PC-3 (cell line): ENCODE data around the gene MXI1. TPM values are rescaled to one million over a fixed set of nuclear protein-coding genes. Genes with fewer than 3 reads are reported as not detected.
"Not testable (repeated sequence)": the region's sequence is repeated elsewhere in the genome, so short reads cannot be mapped to it uniquely, and the experiment has no call there.

Experiments
- ATAC-seq: fragments of 200-7000 bp; cut with Tn5 transposase; 2 replicates; pipeline ENCODE4 v1.9.1; 2020; ENCODE audit warnings: mild to moderate bottlenecking, moderate library complexity
- BruUV-seq: library from RNA; stranded (reverse); fragments of 400-500 nt; replicated peaks from 2 replicates; lab custom pipeline; 2021; lab: Mats Ljungman, UMichigan
- CTCF ChIA-PET: fragments of 300-600 bp; sonication (Branson Sonifier 250); formaldehyde crosslinking; loops from one replicate; lab custom pipeline; 2022; ENCODE audit warnings: antibody characterized with exemption; lab: Charles Lee
- POLR2A ChIA-PET: fragments of 300-600 bp; sonication (Branson Sonifier 250); formaldehyde crosslinking; loops from one replicate; lab custom pipeline; 2022; ENCODE audit warnings: antibody characterized with exemption; ENCODE audit not compliant: unreplicated experiment; lab: Charles Lee
- DNase-seq: peaks from one replicate; pipeline ENCODE4 v3.0.0-alpha.2; 2015
- H2AFZ ChIP-seq: fragments of 300-600 bp; sonication (generic); 2 replicates; pipeline ENCODE4 v1.6.0; 2016; ENCODE audit warnings: antibody characterized with exemption, low read length
- H3F3A ChIP-seq: fragments of 300-600 bp; sonication (generic); one replicate; pipeline ENCODE4 v1.6.0; 2017; ENCODE audit warnings: antibody characterized with exemption, low read length, control low read depth, mild to moderate bottlenecking; ENCODE audit not compliant: unreplicated experiment
- H3K27ac ChIP-seq: fragments of 300-600 bp; sonication (generic); 2 replicates; pipeline ENCODE4 v1.5.1; 2016; ENCODE audit warnings: mild to moderate bottlenecking, low read length
- H3K27me3 ChIP-seq: fragments of 300-600 bp; sonication (generic); 2 replicates; pipeline ENCODE4 v1.6.1; 2016; ENCODE audit warnings: low read length, mixed read lengths
- H3K36me3 ChIP-seq: fragments of 300-600 bp; sonication (generic); 2 replicates; pipeline ENCODE4 v1.6.1; 2016; ENCODE audit warnings: low read depth, mixed run types, low read length, mixed read lengths
- H3K4me1 ChIP-seq: fragments of 300-600 bp; sonication (generic); 2 replicates; pipeline ENCODE4 v1.5.1; 2016; ENCODE audit warnings: low read length; ENCODE audit not compliant: insufficient read depth
- H3K4me2 ChIP-seq: fragments of 300-600 bp; sonication (generic); 2 replicates; pipeline ENCODE4 v1.6.0; 2016; ENCODE audit warnings: low read length
- H3K4me3 ChIP-seq: fragments of 300-600 bp; sonication (generic); 2 replicates; pipeline ENCODE4 v1.5.1; 2016; ENCODE audit warnings: mild to moderate bottlenecking, low read length, mixed read lengths
- H3K79me2 ChIP-seq: fragments of 300-600 bp; sonication (generic); 2 replicates; pipeline ENCODE4 v1.6.1; 2017; ENCODE audit warnings: low read length, mixed read lengths
- H3K9ac ChIP-seq: fragments of 300-600 bp; sonication (generic); 2 replicates; pipeline ENCODE4 v1.6.0; 2016; ENCODE audit warnings: mild to moderate bottlenecking, low read length
- H3K9me2 ChIP-seq: fragments of 300-600 bp; sonication (generic); replicated peaks from 2 replicates; pipeline ENCODE4 v1.6.1; 2016; ENCODE audit warnings: mixed run types, low read length, mixed read lengths
- H3K9me3 ChIP-seq: fragments of 300-600 bp; sonication (generic); 2 replicates; pipeline ENCODE4 v1.6.1; 2016; ENCODE audit warnings: low read length, mixed read lengths
- H4K20me1 ChIP-seq: fragments of 300-600 bp; sonication (generic); 2 replicates; pipeline ENCODE4 v1.6.1; 2016; ENCODE audit warnings: low read length, mixed read lengths
- EZH2 ChIP-seq: fragments of 300-600 bp; sonication (generic); IDR thresholded peaks from one replicate; pipeline ENCODE4 v1.6.1; 2017; ENCODE audit warnings: antibody characterized with exemption, mild to moderate bottlenecking, low read length; ENCODE audit not compliant: unreplicated experiment
- EZH2phosphoT487 ChIP-seq: fragments of 300-600 bp; sonication (generic); IDR thresholded peaks from 2 replicates; pipeline ENCODE4 v1.6.1; 2018; ENCODE audit warnings: mild to moderate bottlenecking, antibody characterized with exemption, low read length, borderline replicate concordance
- intact Hi-C: fragments of 100-400 bp; cut with micrococcal nuclease; formaldehyde crosslinking; loops from 2 replicates; pipeline ENCODE4 v1.9.0; 2023
- total RNA-seq: library from RNA; depleted of rRNA; stranded (reverse); fragments of >200 nt; gene quantifications from 2 replicates; pipeline ENCODE4 v1.2.3, GENCODE V29; 2014
- TF ChIP-seq, protein P1 (sequence below): fragments of 300-600 bp; sonication (generic); conservative IDR thresholded peaks from 2 replicates; pipeline ENCODE4 v1.5.1; 2017; ENCODE audit warnings: antibody characterized with exemption, low read depth, mild to moderate bottlenecking, low read length

The MXI1 gene
- total RNA-seq, 1 experiment from 2014 or later = 18.0 TPM

DNA sequence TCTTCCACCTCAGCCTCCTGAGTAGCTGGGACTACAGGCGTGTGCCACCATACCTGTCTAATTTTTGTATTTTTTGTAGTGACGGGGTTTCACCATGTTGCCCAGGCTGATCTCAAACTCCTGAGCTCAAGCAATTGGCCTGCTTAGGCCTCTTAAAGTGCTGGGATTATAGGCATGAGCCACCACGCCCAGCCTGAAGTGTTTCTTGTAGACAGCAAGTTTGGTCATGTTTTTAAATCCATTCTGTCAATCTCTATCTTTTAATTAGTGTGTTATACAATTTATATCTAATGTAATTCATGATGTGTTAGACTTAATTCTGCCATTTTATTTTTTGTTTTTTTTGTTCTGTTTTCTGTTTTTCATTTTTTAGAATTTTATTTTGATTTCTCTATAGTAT is 17.2 kb upstream of the MXI1 start:
- H3K9me3 ChIP-seq = no peaks in the 10 kb centered on the region
- H3F3A ChIP-seq = no peaks in the 10 kb centered on the region
- no peak overlapping the region for H3K4me2 ChIP-seq
- no peaks in the 10 kb centered on the region for H3K36me3 ChIP-seq
- ChIA-PET CTCF (no interaction called here), POLR2A (interaction anchor here (0.6 kb wide), 1 partner anchor 17 kb away, joined by 3 read pairs; no protein-coding TSS in a partner anchor)
- DNase-seq (no peak), ATAC-seq (no peak)
- TF ChIP-seq EZH2phosphoT487 = no peak
- TF ChIP-seq EZH2 = no peak
- TF ChIP-seq, protein P1, sequence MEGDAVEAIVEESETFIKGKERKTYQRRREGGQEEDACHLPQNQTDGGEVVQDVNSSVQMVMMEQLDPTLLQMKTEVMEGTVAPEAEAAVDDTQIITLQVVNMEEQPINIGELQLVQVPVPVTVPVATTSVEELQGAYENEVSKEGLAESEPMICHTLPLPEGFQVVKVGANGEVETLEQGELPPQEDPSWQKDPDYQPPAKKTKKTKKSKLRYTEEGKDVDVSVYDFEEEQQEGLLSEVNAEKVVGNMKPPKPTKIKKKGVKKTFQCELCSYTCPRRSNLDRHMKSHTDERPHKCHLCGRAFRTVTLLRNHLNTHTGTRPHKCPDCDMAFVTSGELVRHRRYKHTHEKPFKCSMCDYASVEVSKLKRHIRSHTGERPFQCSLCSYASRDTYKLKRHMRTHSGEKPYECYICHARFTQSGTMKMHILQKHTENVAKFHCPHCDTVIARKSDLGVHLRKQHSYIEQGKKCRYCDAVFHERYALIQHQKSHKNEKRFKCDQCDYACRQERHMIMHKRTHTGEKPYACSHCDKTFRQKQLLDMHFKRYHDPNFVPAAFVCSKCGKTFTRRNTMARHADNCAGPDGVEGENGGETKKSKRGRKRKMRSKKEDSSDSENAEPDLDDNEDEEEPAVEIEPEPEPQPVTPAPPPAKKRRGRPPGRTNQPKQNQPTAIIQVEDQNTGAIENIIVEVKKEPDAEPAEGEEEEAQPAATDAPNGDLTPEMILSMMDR = no peak
- no peaks in the 10 kb centered on the region for H3K9me2 ChIP-seq
- H4K20me1 ChIP-seq = no peaks in the 10 kb centered on the region
- H3K79me2 ChIP-seq = no peaks in the 10 kb centered on the region
- BruUV-seq = no TSS peak
- H2AFZ ChIP-seq = no peak overlapping the region
- intact Hi-C loops = no loop called here
- no peak overlapping the region for H3K4me3 ChIP-seq
- H3K27ac ChIP-seq = no peak overlapping the region
- no peak overlapping the region for H3K9ac ChIP-seq
- H3K4me1 ChIP-seq = no peaks in the 10 kb centered on the region
- no peaks in the 10 kb centered on the region for H3K27me3 ChIP-seq

DNA sequence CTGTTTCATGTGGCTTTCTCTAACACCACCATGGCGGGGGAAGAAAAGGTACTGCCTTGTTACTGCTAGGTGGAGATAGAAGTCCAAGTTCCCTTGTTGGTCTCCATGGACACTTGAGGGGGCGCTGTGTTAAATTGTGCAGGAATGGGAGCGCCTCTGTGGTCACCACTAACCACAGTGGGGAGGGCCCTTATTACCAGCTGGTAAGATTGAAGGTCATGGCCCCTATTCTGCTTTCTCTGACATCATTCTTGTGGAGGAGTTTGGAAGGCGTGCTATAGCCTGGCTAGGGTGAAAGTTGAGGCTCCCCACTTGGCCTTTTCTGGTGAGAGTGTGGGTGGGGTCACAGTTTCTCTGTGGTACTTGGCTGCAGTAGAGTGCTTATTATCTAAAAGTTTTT is 14.9 kb upstream of the MXI1 start:
- Histone ChIP-seq H3K4me1 (no peaks in the 10 kb centered on the region), H3K79me2 (no peaks in the 10 kb centered on the region), H3K4me2 (no peak overlapping the region), H2AFZ (no peak overlapping the region), H3K27ac (no peak overlapping the region), H4K20me1 (no peaks in the 10 kb centered on the region), H3K9ac (no peak overlapping the region), H3K4me3 (no peak overlapping the region), H3K9me3 (no peaks in the 10 kb centered on the region), H3K9me2 (no peaks in the 10 kb centered on the region), H3K36me3 (no peaks in the 10 kb centered on the region), H3K27me3 (no peaks in the 10 kb centered on the region), H3F3A (no peaks in the 10 kb centered on the region)
- DNase-seq (no peak), ATAC-seq (no peak)
- intact Hi-C loops = no loop called here
- no TSS peak for BruUV-seq
- TF ChIP-seq, protein P1 = peak; percentile 13; the same call in 1 of the 2 replicates
- TF ChIP-seq EZH2phosphoT487 = no peak
- ChIA-PET CTCF (no interaction called here), POLR2A (no interaction called here)

- no TSS peak for BruUV-seq
- Histone ChIP-seq H3K4me3 (no peak overlapping the region), H3K4me1 (no peaks in the 10 kb centered on the region), H3K9ac (no peak overlapping the region), H3K9me2 (no peaks in the 10 kb centered on the region), H3K27ac (no peak overlapping the region), H3F3A (no peaks in the 10 kb centered on the region), H3K4me2 (no peak overlapping the region), H2AFZ (no peak overlapping the region), H3K36me3 (no peaks in the 10 kb centered on the region), H3K27me3 (no peaks in the 10 kb centered on the region), H4K20me1 (no peaks in the 10 kb centered on the region), H3K79me2 (no peaks in the 10 kb centered on the region), H3K9me3 (no peaks in the 10 kb centered on the region)
- no peak for ATAC-seq
- no peak for DNase-seq
- TF ChIP-seq EZH2 (no peak), EZH2phosphoT487 (no peak)
- TF ChIP-seq, protein P1 = no peak
- CTCF ChIA-PET = no interaction called here
- intact Hi-C loops = no loop called here
- POLR2A ChIA-PET = no interaction called here
These were observed 6.9 kb upstream of the MXI1 start for GRCh38 chr10:110200503-110200902.

GRCh38 chr10:110201046-110201445 is 6.4 kb upstream of the MXI1 start:
- H3K27ac ChIP-seq, H3K9me2 ChIP-seq, H2AFZ ChIP-seq, CTCF ChIA-PET, H3K4me3 ChIP-seq, POLR2A ChIA-PET, H3K4me2 ChIP-seq, H3K27me3 ChIP-seq, BruUV-seq, intact Hi-C loops, ATAC-seq, H3K79me2 ChIP-seq, H4K20me1 ChIP-seq, H3K9me3 ChIP-seq, H3K36me3 ChIP-seq, H3F3A ChIP-seq, H3K4me1 ChIP-seq, H3K9ac ChIP-seq, DNase-seq: not testable (repeated sequence)
